HUES6 (cell line): ENCODE measurements around the gene CRAMP1.
A peak's percentile ranks its signal among the peaks of the same experiment; 100 is the strongest.

Source experiments
- H3K27ac ChIP-seq: 2 replicates; pipeline ENCODE4 v1.7.0; 2013; ENCODE audit warnings: low read depth, mild to moderate bottlenecking, low read length, inconsistent platforms
- H3K27me3 ChIP-seq: 2 replicates; pipeline ENCODE4 v1.6.1; 2013; ENCODE audit warnings: low read length; ENCODE audit not compliant: control insufficient read depth, insufficient read depth
- H3K36me3 ChIP-seq: 2 replicates; pipeline ENCODE4 v1.6.1; 2013; ENCODE audit warnings: low read length; ENCODE audit not compliant: control insufficient read depth, insufficient read depth
- H3K4me1 ChIP-seq: 2 replicates; pipeline ENCODE4 v1.6.1; 2013; ENCODE audit warnings: low read length; ENCODE audit not compliant: control insufficient read depth, insufficient read depth
- H3K4me3 ChIP-seq: 2 replicates; pipeline ENCODE4 v1.5.1; 2013; ENCODE audit warnings: low read depth, low read length
- H3K9ac ChIP-seq: one replicate; pipeline ENCODE4 v1.6.1; 2013; ENCODE audit warnings: mild to moderate bottlenecking, low read length
- H3K9me3 ChIP-seq: 2 replicates; pipeline ENCODE4 v1.6.1; 2013; ENCODE audit warnings: low read depth, low read length; ENCODE audit not compliant: control insufficient read depth, insufficient read depth

The CRAMP1 gene

DNA sequence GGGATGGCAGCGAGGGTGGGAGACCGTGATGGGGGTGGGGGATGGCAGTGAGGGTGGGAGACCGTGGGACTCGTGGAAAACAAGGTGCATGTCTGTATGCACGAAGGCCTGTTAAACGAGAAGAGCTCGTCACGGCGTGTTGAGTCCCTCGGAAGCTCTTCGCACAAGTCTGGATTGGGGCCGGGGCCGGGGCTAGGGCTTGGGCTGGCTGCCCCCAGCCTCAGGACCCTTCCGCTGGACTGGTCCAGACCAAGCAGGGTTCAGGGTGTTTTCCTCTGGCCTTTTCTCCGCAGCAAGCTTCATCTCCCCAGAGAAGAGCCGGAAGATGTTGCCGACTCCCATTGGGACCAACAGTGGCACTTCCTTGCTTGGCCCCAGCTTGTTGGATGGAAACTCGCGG, 58.2 kb downstream of the CRAMP1 start:
- no peaks in the 10 kb centered on the region; the same call in 1 of the 2 replicates for H3K4me1 ChIP-seq
- H3K36me3 ChIP-seq = peaks cover 98% of the 10 kb centered on the region
- H3K4me3 ChIP-seq = no peak overlapping the region
- H3K9me3 ChIP-seq = no peaks in the 10 kb centered on the region
- H3K27me3 ChIP-seq = no peaks in the 10 kb centered on the region
- no peak overlapping the region for H3K27ac ChIP-seq
- H3K9ac ChIP-seq = no peak overlapping the region

- Histone ChIP-seq H3K9ac (no peak overlapping the region), H3K4me1 (no peaks in the 10 kb centered on the region; the same call in 1 of the 2 replicates), H3K36me3 (peaks cover 98% of the 10 kb centered on the region), H3K4me3 (no peak overlapping the region), H3K9me3 (no peaks in the 10 kb centered on the region), H3K27ac (no peak overlapping the region), H3K27me3 (no peaks in the 10 kb centered on the region)
Observed at GRCh38 chr16:1670866-1671265, 58.7 kb downstream of the CRAMP1 start.

GRCh38 chr16:1673424-1674151, 61.4 kb downstream of the CRAMP1 start:
- no peak overlapping the region for H3K4me3 ChIP-seq
- H3K4me1 ChIP-seq = peaks cover 4% of the 10 kb centered on the region; the same call in 1 of the 2 replicates
- H3K36me3 ChIP-seq = peaks cover 74% of the 10 kb centered on the region
- H3K9ac ChIP-seq = no peak overlapping the region
- H3K27me3 ChIP-seq = no peaks in the 10 kb centered on the region
- no peaks in the 10 kb centered on the region for H3K9me3 ChIP-seq
- no peak overlapping the region for H3K27ac ChIP-seq

DNA sequence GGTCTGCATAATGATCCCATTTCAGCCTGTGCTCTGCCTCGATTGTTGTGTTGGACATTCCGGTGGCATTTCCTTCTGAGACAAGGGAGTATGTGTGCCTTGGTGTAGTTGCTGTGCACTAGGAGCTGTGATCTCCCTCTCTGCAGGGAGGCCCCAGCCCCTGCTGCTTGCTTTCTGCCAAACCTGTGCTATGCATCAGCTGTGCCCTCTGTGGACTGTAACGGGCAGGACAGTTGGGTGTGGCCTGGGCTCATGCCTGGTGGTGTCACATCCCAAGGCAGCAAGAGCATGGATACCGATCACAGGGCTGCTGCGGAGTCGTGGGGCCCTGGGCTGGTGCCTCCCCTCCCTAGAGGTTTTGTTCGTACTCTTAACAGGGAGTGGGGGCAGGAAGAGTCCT, 62.1 kb downstream of the CRAMP1 start:
- peaks cover 4% of the 10 kb centered on the region; the same call in 1 of the 2 replicates for H3K4me1 ChIP-seq
- no peak overlapping the region for H3K4me3 ChIP-seq
- no peaks in the 10 kb centered on the region for H3K27me3 ChIP-seq
- no peak overlapping the region for H3K9ac ChIP-seq
- H3K27ac ChIP-seq = no peak overlapping the region
- H3K9me3 ChIP-seq = no peaks in the 10 kb centered on the region
- H3K36me3 ChIP-seq = peaks cover 67% of the 10 kb centered on the region

GRCh38 chr16:1674751-1675664, 62.8 kb downstream of the CRAMP1 start:
- Histone ChIP-seq H3K9me3 (no peaks in the 10 kb centered on the region), H3K9ac (no peak overlapping the region), H3K4me3 (no peak overlapping the region), H3K27ac (no peak overlapping the region), H3K4me1 (peaks cover 8% of the 10 kb centered on the region; the same call in 1 of the 2 replicates), H3K27me3 (no peaks in the 10 kb centered on the region), H3K36me3 (peaks cover 60% of the 10 kb centered on the region)

DNA sequence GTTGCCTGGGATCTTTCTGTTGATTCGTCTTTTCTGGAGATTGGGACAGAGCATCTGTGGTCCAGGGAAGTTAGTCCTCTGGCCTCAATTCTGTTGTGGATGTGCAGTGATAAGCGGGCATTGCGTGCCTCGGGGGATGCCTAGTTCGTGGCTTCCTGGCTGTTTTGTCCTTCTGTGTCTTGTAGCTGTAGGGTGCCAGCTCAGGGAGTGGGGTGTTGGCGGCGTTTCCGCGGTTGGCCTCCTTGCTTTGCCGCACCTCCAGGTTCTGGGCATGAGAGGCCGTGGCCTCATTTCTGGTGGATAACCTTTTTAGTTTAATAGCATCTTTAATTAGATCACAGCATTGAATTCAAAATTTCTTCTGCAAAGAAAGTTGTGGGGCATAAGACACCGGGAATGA, 64.5 kb downstream of the CRAMP1 start:
- H3K27ac ChIP-seq = no peak overlapping the region
- H3K36me3 ChIP-seq = peaks cover 59% of the 10 kb centered on the region
- H3K4me3 ChIP-seq = no peak overlapping the region
- H3K9ac ChIP-seq = no peak overlapping the region
- no peaks in the 10 kb centered on the region for H3K9me3 ChIP-seq
- H3K27me3 ChIP-seq = no peaks in the 10 kb centered on the region
- peaks cover 19% of the 10 kb centered on the region; the same call in 1 of the 2 replicates for H3K4me1 ChIP-seq

- H3K9me3 ChIP-seq = no peaks in the 10 kb centered on the region
- no peak overlapping the region for H3K27ac ChIP-seq
Observed at GRCh38 chr16:1677339-1677738, 65.2 kb downstream of the CRAMP1 start.

GRCh38 chr16:1677942-1678499, 65.9 kb downstream of the CRAMP1 start, which contains the start of gene JPT2:
JPT2 (plus strand) TSS chr16:1678279; CDS start chr16:1678313, 34 bp downstream.
- peak within 1 kb of the TSS; percentile 94 for H3K9ac ChIP-seq
- peaks cover 19% of the 10 kb centered on the region; the same call in 1 of the 2 replicates for H3K4me1 ChIP-seq
- H3K9me3 ChIP-seq = no peaks in the 10 kb centered on the region
- peak within 1 kb of the TSS; percentile 92 for H3K4me3 ChIP-seq
- no peaks in the 10 kb centered on the region for H3K27me3 ChIP-seq
- peaks cover 50% of the 10 kb centered on the region for H3K36me3 ChIP-seq
- peak within 1 kb of the TSS; percentile 86 for H3K27ac ChIP-seq

More at GRCh38 chr16:1677339-1677738, 65.2 kb downstream of the CRAMP1 start:
- Histone ChIP-seq H3K4me1 (peaks cover 19% of the 10 kb centered on the region; the same call in 1 of the 2 replicates), H3K4me3 (peak overlapping the region; percentile 45), H3K36me3 (peaks cover 56% of the 10 kb centered on the region), H3K9ac (no peak overlapping the region), H3K27me3 (no peaks in the 10 kb centered on the region)

GRCh38 chr16:1678500-1679098, 66.4 kb downstream of the CRAMP1 start:
- Histone ChIP-seq H3K4me3 (peak overlapping the region; percentile 92), H3K27ac (peak overlapping the region; percentile 86), H3K9ac (peak overlapping the region; percentile 94), H3K27me3 (no peaks in the 10 kb centered on the region), H3K4me1 (peaks cover 19% of the 10 kb centered on the region; the same call in 1 of the 2 replicates), H3K36me3 (peaks cover 49% of the 10 kb centered on the region), H3K9me3 (no peaks in the 10 kb centered on the region)

- peaks cover 19% of the 10 kb centered on the region; the same call in 1 of the 2 replicates for H3K4me1 ChIP-seq
- peaks cover 43% of the 10 kb centered on the region for H3K36me3 ChIP-seq
- H3K4me3 ChIP-seq = peak overlapping the region; percentile 92; the same call in 1 of the 2 replicates
- no peaks in the 10 kb centered on the region for H3K27me3 ChIP-seq
- peak overlapping the region; percentile 7 for H3K9ac ChIP-seq
- no peaks in the 10 kb centered on the region for H3K9me3 ChIP-seq
- no peak overlapping the region for H3K27ac ChIP-seq
Observed at GRCh38 chr16:1680361-1680760, 68.2 kb downstream of the CRAMP1 start.
